ENCODE results near the gene AGPAT4. TPM values are rescaled to one million over a fixed set of nuclear protein-coding genes. Genes with fewer than 3 reads are reported as not detected.

Gene AGPAT4
- polyA plus RNA-seq, 1 experiment: 3.7 TPM

DNA sequence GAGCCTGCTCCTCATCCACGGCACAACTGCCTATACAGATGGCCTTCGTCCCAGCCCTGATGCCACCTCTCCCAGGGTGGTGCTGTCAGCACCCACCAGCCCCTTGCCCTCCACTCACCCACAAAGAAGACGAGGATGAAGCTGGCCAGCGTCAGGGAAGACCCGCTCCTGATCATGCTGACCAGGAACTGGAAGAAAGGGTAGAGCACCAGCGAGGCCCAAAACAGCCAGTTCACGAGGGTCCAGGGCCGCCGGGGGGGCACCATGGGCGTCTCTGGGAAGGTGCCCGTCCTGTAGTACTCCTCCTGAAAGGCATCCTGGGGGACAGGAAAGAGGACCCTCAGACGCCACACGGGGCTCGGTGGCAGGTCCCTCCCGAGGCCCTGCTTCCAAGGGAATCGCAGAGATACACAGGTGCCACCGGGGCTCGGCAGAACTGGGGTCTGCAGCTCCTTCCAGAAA, 134.5 kb downstream of the AGPAT4 start:
- ChIA-PET CTCF (interaction anchor here (1.1 kb wide), 1 partner anchor 209 kb away, joined by 3 read pairs; no protein-coding TSS in a partner anchor), POLR2A (interaction anchor here (0.5 kb wide), 1 partner anchor 96 kb away, joined by 3 read pairs; no protein-coding TSS in a partner anchor)
- Histone ChIP-seq H3K36me3 (ENCODE audit: control insufficient read depth, insufficient read depth, low read length) (peaks cover 4% of the 10 kb centered on the region), H3K27me3 (ENCODE audit: control insufficient read depth, insufficient read depth, low read length) (no peaks in the 10 kb centered on the region), H3K4me3 (ENCODE audit: low read depth, low read length) (no peak overlapping the region)
- DNase-seq (ENCODE audit: low read depth): no peak
- TF ChIP-seq CTCF (IDR thresholded peaks at IDR 0.05; ENCODE audit: insufficient read depth, low read depth, low read length): no peak

- no peak overlapping the region for H3K4me3 ChIP-seq (ENCODE audit: low read depth, low read length)
- no peak for DNase-seq (ENCODE audit: low read depth)
- POLR2A ChIA-PET: interaction anchor here (0.5 kb wide), 1 partner anchor 95 kb away, joined by 3 read pairs; no protein-coding TSS in a partner anchor
- peaks cover 4% of the 10 kb centered on the region for H3K36me3 ChIP-seq (ENCODE audit: control insufficient read depth, insufficient read depth, low read length)
- H3K27me3 ChIP-seq (ENCODE audit: control insufficient read depth, insufficient read depth, low read length): no peaks in the 10 kb centered on the region
- CTCF ChIA-PET: interaction anchor here (1.1 kb wide), 1 partner anchor 208 kb away, joined by 3 read pairs; no protein-coding TSS in a partner anchor
- TF ChIP-seq CTCF (IDR thresholded peaks at IDR 0.05; ENCODE audit: insufficient read depth, low read depth, low read length): no peak
Measured at GRCh38 chr6:161138543-161139303, 135.1 kb downstream of the AGPAT4 start.

- DNase-seq (ENCODE audit: low read depth): no peak
- TF ChIP-seq CTCF (IDR thresholded peaks at IDR 0.05; ENCODE audit: insufficient read depth, low read depth, low read length): no peak
- CTCF ChIA-PET: interaction anchor here (1.1 kb wide), 1 partner anchor 208 kb away, joined by 3 read pairs; no protein-coding TSS in a partner anchor
- Histone ChIP-seq H3K27me3 (ENCODE audit: control insufficient read depth, insufficient read depth, low read length) (no peaks in the 10 kb centered on the region), H3K36me3 (ENCODE audit: control insufficient read depth, insufficient read depth, low read length) (peaks cover 4% of the 10 kb centered on the region), H3K4me3 (ENCODE audit: low read depth, low read length) (no peak overlapping the region)
- POLR2A ChIA-PET: no interaction called here
Measured at GRCh38 chr6:161137839-161138542, 135.9 kb downstream of the AGPAT4 start.

DNA sequence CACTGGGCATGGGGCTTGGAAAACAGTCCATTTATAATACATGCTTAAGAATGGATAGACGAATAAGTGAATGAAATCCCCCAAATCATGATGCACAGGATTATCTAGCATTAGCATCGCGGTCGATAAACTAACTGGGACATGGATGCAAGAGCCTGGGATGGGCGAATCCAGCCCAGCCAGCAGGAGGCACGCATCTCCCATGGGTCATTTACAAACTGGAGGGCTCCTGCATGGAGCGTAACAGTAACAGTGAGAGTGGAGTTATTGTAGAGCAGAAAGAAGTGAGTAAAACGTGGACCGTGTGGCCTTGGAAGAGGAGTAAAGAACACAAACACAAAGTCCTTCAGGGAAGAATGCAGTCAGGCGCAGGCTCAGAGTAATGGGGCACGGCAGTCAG, 136.5 kb downstream of the AGPAT4 start:
- DNase-seq (ENCODE audit: low read depth): no peak
- Histone ChIP-seq H3K4me3 (ENCODE audit: low read depth, low read length) (no peak overlapping the region), H3K27me3 (ENCODE audit: control insufficient read depth, insufficient read depth, low read length) (no peaks in the 10 kb centered on the region), H3K36me3 (ENCODE audit: control insufficient read depth, insufficient read depth, low read length) (peaks cover 4% of the 10 kb centered on the region)
- 0 out of 2 replicates have a peak, but pooled peaks have one; percentile 1 for TF ChIP-seq CTCF (IDR thresholded peaks at IDR 0.05; ENCODE audit: insufficient read depth, low read depth, low read length)
- POLR2A ChIA-PET: no interaction called here
- CTCF ChIA-PET: no interaction called here

DNA sequence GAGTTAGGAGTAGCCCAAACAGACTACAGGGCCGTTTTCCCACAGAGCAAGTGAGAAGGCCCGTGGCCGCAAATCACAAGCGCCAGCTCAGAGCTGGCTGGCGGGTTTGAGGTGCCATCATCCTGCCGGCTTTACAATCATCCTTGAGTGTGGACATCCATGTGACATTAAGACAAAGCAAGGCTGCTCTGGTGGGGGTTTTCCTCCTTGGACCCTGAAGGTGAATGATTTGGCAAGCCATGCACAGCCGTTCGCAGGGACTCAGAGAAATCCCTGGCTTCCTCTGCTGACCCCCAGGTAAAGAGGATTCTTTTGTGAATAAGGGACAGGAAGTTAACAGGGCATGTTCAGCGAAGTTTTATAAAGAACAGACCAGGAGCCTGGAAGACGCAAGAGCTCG, 137.2 kb downstream of the AGPAT4 start:
- POLR2A ChIA-PET: no interaction called here

More for the DNA sequence above, 137.2 kb downstream of the AGPAT4 start:
- DNase-seq (ENCODE audit: low read depth): no peak
- CTCF ChIA-PET: no interaction called here
- Histone ChIP-seq H3K36me3 (ENCODE audit: control insufficient read depth, insufficient read depth, low read length) (peaks cover 4% of the 10 kb centered on the region), H3K27me3 (ENCODE audit: control insufficient read depth, insufficient read depth, low read length) (no peaks in the 10 kb centered on the region), H3K4me3 (ENCODE audit: low read depth, low read length) (no peak overlapping the region)
- no peak for TF ChIP-seq CTCF (IDR thresholded peaks at IDR 0.05; ENCODE audit: insufficient read depth, low read depth, low read length)
